Stimulated activated CD4-positive, alpha-beta T cell treated with anti-CD3 and anti-CD28 coated beads, Interleukin-1b, Interleukin-23, amount 100 ng/mL, for 4 hours (primary cell): Measurements from ENCODE around the gene AGRN.
"Not testable (repeated sequence)": the region's sequence is repeated elsewhere in the genome, so short reads cannot be mapped to it uniquely, and the experiment has no call there.

Experiments
- DNase-seq, 2 donors: peaks; one replicate each; pipeline ENCODE4 v3.0.0-alpha.2; 2020; ENCODE audit warnings: low read depth in 2 of 2

Gene AGRN

DNA sequence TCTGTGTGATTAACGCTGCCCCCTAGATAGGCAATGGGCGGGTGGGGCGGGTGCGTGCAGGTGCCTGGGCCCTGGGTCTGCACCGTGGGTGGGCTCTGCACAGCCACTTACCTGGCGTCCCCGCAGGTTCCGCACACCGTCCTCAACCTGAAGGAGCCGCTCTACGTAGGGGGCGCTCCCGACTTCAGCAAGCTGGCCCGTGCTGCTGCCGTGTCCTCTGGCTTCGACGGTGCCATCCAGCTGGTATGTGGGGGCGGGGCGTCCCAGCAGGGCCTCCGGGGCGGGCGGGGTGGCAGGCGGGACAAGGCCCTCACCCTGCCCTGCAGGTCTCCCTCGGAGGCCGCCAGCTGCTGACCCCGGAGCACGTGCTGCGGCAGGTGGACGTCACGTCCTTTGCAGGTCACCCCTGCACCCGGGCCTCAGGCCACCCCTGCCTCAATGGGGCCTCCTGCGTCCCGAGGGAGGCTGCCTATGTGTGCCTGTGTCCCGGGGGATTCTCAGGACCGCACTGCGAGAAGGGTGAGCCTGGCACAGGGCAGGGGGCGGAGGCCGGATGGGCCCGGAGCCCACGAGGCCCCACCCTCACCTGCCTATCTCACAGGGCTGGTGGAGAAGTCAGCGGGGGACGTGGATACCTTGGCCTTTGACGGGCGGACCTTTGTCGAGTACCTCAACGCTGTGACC, 31.3 kb downstream of the AGRN start:
- DNase-seq = no peak

DNA sequence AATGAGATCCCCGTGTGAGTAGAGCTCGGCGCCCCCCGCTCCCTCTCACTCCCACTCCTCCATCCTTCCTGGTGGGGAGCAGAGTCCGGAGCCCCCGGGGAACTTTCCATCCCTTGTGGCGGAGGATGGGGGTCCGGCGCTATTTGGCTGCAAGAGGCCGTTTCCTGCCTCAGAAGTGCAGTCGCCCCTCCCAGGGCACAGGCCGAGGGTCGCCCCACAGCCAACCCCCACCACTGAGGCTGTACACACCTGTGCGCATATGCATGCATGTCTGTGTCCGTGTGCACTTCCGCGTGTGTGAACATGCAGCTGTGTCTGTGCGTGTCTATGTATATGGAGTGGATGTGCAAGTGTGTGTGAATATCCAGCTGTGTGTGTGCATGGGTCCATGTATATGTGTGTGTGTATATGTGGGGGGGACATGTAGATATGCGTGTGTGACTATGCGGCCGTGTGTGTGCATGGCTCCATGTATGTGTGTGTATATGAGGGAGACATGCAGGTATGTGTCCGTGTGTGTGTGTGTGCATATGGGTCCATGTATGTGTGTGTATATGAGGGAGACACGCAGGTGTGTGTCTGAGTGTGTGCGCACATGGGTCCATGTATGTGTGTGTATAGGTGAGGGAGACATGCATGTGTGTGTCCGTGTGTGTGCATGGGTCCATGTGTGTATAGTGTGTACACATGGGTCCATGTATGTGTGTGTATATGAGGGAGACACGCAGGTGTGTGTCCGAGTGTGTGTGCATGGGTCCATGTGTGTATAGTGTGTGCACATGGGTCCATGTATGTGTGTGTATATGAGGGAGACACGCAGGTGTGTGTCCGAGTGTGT, 32.3 kb downstream of the AGRN start:
- DNase-seq = no peak

DNA sequence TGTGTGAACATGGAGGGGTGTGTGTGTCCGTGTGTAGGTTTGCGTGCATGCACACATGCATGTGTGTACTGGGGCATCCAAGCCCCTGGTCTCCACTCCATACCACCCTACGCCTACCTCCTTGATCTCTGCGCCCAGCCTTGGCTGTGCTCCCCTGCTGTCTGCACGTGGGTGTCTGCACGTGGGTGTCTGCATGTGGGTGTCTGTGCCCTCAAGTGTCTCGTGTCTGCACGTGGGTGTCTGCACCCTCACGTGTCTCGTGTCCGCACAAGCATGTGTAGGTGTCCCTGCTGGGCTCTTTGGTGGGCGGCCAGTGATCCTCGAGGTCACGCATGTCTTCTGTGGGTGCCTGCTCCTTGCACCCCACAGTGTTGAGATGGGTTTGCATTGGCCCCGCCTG, 33.1 kb downstream of the AGRN start:
- DNase-seq = no peak

GRCh38 chr1:1053682-1054081, 33.8 kb downstream of the AGRN start:
- no peak for DNase-seq

DNA sequence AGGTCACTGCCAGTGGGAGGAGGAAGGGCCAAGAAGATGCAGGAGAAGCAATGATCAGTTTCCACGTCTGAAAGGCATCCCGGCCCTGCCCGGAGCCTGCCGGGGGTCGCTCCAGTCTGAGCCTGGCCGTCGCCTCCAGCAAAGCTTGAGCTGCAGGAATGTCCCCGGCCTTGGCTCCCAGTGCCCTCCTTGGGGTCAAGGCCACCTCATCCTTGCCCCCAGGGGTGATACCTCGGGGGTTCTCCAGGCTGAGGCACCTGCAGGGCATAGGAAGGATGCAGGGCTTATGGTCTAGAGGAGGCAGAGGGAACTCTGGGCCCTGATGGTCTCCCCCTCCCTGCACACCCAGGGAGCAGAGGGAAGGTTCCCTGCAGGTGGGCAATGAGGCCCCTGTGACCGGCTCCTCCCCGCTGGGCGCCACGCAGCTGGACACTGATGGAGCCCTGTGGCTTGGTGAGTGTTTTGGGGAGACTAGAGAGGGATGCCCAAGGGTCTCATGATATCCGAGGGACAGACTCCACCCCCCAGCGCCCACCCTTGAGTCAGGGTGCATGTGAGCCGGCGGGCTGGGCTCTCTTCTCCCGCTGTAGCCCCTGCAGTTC, 34.3 kb downstream of the AGRN start:
- no peak for DNase-seq

GRCh38 chr1:1054971-1055370, 35.1 kb downstream of the AGRN start:
- DNase-seq = no peak

DNA sequence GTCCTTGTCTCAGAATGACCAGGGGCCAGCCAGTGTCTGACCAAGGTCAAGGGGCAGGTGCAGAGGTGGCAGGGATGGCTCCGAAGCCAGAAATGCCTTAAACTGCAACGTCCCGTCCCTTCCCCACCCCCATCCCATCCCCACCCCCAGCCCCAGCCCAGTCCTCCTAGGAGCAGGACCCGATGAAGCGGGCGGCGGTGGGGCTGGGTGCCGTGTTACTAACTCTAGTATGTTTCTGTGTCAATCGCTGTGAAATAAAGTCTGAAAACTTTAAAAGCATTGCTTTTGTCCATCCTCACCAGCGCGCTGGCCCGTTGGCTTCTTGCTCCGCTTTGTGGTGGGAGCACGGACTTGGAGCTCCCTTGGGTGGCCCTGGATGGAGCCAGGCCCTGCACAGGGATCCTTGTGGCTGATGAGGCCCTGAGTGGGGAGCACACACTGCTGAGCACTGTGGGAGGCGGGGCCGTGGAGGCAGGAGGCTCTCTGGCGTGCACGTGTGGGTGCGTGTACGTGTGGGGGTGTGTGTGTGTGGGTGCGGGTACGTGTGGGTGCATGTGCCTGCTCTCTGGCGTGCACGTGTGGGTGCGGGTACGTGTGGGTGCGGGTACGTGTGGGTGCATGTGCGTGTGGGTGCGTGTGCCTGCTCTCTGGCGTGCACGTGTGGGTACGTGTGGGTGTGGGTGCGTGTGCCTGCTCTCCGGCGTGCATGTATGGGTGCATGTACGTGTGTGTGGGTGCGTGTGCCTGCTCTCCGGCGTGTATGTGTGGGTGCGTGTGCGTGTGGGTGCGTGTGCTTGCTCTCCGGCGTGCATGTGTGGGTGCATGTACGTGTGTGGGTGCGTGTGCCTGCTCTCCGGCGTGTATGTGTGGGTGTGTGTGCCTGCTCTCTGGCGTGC, 36.2 kb downstream of the AGRN start:
- no peak for DNase-seq

- DNase-seq = not testable (repeated sequence)
These were observed 37.8 kb downstream of the AGRN start for GRCh38 chr1:1057769-1058087.

- DNase-seq = no peak
These were observed 38.4 kb downstream of the AGRN start for GRCh38 chr1:1058088-1058905.

DNA sequence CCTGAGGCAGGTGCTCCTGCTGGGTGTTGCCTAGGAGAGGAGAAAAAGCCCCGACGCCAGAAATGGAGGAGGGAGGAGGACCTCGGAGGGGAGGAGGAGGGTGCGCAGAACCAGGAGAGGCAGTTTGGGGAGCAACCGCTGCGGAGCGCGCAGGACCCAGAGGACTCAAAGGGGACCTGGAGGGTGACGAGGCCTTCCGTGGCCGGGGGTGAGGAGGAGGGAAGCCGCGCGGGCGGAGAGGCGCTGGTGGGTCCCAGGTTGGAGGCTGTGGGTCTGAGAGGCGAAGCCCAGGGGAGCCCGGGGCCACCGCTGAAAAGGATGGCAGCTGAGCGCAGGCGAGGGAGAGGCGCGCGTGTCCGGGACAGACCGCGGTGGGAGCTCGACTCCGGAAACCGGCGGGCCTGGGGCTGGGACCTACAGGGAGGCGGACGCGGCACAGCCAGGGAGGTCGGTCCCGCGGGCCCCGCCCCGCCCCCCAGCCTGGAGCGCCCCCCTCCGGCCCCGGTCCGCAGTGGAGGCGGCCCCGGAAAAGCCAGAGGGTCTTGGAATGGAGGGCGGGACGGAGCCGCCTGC, 39.1 kb downstream of the AGRN start:
- peak in 1 of 2 donors; percentile 22 for DNase-seq

- peak; percentile 91 to 96 for DNase-seq
These were observed 39.8 kb downstream of the AGRN start for GRCh38 chr1:1059494-1060280.

DNA sequence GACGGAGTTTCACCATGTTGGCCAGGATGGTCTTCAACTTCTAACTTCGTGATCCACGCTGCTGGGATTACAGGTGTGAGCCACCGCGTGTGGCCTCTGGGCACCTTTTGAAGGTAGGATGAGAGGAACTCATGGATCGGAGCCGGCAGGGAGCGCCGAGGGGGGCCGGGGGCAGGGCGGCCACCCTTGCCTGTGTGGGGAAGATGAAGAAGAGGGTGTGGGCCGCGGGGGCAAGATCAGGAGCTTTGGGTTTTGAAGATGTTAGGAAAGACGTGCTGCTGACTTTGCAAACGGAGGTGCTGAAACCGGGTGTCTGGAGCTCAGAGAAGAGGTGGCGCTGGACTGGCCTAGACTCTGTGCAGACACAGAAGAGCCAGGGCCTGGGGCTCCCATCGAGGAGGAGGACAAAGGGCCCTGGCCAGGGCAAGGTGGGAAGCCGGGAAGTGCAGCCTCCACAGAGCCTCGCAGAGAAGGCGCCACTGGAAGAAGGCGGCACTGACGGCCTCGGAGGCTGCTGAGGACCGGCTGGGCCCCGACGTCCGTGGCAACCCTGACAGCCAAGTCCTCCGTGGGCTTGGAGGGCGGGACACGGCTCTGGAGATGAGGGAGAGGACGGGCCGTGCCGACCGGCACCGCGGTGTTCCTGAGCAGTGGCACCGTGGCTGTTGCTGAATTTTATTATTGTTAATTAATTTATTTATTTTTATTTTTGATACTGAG, 40.5 kb downstream of the AGRN start:
- DNase-seq = no peak

DNA sequence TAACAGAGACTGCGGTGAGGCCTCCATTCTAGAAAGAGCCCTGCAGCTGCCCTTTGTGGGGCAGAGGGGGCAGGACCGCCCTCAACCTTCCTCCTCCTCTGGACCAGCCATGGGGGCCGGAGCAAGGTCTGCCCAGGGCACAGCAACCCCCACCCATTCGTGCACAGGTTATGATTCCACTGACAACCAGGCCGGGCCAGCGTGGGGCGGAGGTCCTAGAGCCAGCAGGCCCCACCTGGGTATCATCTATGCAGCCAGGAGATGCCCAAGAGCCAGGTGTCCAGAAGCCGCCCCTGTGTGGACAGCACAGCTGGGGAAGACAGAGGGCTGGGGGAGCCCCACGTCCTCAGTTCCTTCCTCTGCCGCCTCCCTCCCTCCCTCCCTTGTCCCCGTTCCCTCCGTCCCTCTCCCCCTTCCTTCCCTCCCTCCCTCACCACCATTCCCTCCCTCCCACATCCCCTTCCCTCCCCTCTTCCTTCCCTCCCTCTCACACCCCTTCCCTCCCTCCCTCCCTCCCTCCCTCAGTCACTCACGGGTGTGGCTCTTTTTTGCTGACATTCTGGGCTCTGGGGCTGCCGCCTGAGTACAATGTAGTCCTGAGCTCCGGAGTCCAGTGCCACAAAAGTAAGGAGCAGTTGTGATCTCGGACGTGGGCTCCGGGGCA, 41.9 kb downstream of the AGRN start:
- no peak for DNase-seq

DNA sequence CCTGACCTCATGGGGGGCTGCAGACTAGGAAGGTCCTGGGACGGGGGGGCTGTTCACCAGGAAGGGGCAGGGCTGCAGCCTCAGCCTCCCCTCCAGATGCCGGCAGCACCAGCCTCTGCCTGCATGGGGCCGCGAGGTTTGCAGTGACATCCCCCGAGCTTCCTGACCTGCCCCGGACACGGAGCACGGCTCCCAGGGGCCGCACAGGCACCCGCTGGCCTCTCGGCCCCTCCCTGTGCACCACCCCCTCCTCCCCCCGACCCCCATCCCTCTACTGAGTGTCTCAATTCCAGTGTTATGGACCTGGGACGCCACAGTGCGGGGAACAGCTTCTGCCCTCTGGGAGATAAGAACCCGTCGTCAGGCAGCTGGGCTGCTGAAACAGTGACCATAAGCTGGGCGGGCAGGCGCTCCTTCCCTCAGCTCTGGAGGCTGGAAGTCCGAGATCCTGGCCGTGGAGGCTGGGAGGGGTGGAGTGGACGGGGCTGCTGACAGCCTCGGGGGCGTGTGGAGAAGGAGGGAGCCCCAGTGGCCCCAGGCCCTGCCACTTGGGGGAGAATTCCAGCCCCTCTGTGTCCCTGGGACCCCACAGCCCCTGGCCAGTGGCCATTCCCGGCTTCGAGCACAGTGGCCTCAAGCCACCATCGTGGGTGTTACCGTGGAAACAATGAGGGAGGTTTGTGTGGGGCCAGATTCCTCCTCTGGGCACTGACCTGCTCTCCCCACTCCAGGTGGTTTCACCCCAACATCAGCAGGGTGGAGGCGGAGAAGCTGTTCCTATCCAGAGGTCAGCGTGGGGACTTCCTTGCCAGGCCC, 42.6 kb downstream of the AGRN start:
- no peak for DNase-seq

DNA sequence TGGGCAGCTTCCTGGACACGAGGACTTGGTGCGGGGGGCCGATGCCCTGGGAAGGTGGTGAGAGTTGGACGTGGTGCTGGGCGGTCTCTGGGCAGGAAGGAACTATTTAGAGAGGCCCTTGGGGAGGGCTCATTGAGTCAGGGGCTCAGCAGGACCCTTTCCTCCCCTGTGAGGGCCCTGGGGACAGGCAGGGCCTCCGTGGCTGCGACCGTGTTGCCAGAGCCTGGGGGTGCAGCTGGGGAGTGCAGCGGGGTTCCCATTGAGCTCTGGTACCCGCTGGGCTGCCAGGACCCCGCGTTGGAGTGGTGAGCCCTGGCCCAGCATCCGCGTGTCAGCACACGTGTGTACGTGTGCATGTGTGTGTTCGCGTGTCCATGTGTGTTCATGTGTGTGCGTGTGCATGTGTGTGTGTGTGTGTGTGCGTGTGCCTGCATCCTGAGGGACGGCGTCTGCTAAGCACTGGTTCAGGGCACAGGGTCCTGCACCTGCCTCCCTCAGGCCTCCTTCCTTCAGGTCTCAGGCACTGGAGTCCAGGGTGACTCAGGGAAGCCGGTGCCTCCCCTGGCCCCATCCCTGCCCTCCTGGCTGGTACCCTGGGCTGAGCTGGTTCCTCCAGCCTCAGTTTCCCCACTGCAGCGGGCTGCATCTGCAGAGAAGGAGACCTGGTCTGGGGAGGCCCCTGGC, 43.5 kb downstream of the AGRN start:
- no peak for DNase-seq

- DNase-seq = peak; percentile 83 to 85
These were observed 44.3 kb downstream of the AGRN start for GRCh38 chr1:1063945-1064831.
